HG03457 (cell line): Measurements from ENCODE around the gene C3orf22.

Experiments used
- ATAC-seq: cut with Tn5 transposase; IDR thresholded peaks from one replicate; pipeline ENCODE4 v1.9.1; 2021; ENCODE audit warnings: moderate number of reproducible peaks; ENCODE audit not compliant: unreplicated experiment

Gene C3orf22

GRCh38 chr3:126516152-126516935 is 42.4 kb downstream of the C3orf22 start:
- no peak for ATAC-seq

- ATAC-seq, result no peak
Observed at GRCh38 chr3:126515066-126515706, 43.5 kb downstream of the C3orf22 start.

GRCh38 chr3:126514161-126514560 is 44.6 kb downstream of the C3orf22 start:
- no peak for ATAC-seq

- ATAC-seq, result no peak
Observed at GRCh38 chr3:126512916-126513650, 45.6 kb downstream of the C3orf22 start.

GRCh38 chr3:126512026-126512425 is 46.7 kb downstream of the C3orf22 start:
- ATAC-seq, result no peak

GRCh38 chr3:126511291-126511690 is 47.4 kb downstream of the C3orf22 start:
- no peak for ATAC-seq

GRCh38 chr3:126510308-126510910 is 48.3 kb downstream of the C3orf22 start:
- ATAC-seq, result no peak

- no peak for ATAC-seq
Observed at GRCh38 chr3:126509597-126510307, 49.0 kb downstream of the C3orf22 start.

GRCh38 chr3:126508564-126508964 is 50.2 kb downstream of the C3orf22 start:
- no peak for ATAC-seq

GRCh38 chr3:126507886-126508285 is 50.8 kb downstream of the C3orf22 start:
- ATAC-seq, result no peak

- ATAC-seq, result no peak
Observed at GRCh38 chr3:126503701-126504100, 55.0 kb downstream of the C3orf22 start.

GRCh38 chr3:126502656-126503055 is 56.1 kb downstream of the C3orf22 start:
- ATAC-seq, result no peak

GRCh38 chr3:126501736-126502135 is 57.0 kb downstream of the C3orf22 start:
- ATAC-seq, result no peak

- ATAC-seq, result no peak
Observed at GRCh38 chr3:126501054-126501453, 57.7 kb downstream of the C3orf22 start.

- no peak for ATAC-seq
Observed at GRCh38 chr3:126500016-126500415, 58.7 kb downstream of the C3orf22 start.
